HG03558 (cell line): ENCODE measurements around the gene FAM222B.
"Not testable (repeated sequence)": the region's sequence is repeated elsewhere in the genome, so short reads cannot be mapped to it uniquely, and the experiment has no call there.

ENCODE experiments used
- ATAC-seq: cut with Tn5 transposase; IDR thresholded peaks from one replicate; pipeline ENCODE4 v1.9.1; 2021; ENCODE audit warnings: moderate number of reproducible peaks; ENCODE audit not compliant: unreplicated experiment; ENCODE audit errors: extremely low read depth

Gene FAM222B

DNA sequence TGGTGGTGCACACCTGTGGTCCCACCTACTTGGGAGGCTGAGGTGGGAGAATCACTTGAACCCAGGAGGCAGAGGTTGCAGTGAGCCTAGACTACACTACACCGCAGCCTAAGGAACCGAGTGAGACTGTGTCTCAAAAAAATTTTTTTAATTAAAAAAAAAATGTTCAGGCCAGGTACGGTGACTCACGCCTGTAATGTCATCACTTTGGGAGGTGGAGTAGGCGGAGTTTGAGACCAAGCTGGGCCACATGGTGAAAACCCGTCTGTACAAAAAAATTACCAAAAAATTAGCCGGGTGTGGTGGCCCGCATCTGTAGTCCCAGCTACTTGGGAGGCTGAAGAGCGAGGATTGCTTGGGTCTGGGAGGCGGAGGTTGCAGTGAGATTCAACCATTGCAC lies 3.6 kb upstream of the FAM222B start:
- ATAC-seq: no peak

DNA sequence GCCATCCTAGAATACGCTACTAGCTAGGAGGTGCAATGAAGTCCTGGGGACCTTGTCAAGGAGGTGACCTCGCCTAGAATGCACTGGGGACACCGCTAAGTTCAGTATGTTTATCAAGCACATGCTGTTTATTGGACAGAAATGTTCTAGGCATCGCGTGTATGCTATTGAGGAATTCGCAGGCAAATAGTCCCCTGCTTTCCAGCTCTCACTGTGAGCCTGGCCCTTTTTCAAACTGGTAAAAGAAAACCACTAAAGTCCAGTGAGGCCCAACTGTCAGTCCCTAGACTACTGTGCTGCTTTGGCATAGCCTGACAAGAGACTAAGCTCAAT lies 1.2 kb upstream of the FAM222B start:
- ATAC-seq: no peak

DNA sequence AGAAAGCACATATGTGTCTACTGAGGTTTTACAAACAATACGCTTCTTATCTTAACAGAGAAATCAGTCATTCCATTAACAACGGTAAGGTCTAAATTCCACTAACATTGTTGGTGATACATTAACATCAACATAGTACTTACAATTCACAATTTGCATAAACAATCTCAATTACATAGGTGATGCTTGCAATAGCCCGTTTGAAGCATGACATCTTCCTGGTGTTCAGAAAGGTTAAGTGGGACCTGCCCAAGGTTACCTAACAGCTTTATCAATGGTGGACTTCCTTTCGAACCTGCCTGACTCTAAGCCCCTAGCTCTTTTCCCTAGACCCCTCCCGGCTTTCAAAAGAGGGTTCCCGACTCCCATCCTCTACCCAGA lies 699 bp downstream of the FAM222B start:
- no peak for ATAC-seq

DNA sequence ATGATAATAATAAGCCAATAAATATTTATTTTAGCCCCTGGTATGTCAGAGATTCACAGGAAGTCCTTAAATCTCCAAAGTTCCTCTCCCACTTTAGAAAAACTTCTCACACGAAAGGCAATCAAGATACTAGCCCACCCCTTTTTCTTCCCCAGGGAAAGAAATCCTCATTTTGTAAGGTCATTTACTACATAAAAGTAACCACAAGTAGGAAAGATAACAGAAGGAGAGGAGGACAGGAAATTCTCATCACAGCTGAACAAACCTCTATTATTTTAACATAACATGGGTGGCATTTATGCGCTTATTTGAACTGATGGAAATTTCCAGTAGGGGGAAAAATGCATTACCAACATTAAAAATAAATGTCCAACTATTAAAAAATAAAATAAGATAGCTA lies 3.4 kb downstream of the FAM222B start:
- ATAC-seq: no peak

DNA sequence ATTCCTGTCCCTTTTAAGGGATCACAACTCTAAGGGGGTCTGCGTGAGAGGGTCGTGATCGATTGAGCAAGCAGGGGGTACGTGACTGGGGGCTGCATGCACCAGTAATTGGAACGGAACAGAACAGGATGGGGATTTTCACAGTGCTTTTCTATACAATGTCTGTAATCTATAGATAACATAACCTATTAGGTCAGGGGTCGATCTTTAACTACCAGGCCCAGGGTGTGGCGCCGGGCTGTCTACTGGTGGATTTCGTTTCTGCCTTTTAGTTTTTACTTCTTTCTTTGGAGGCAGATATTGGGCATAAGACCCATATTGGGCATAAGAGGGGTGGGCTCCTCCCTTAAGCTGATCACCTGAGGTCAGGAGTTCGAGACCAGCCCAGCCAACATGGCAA lies 6.0 kb downstream of the FAM222B start:
- not testable (repeated sequence) for ATAC-seq

DNA sequence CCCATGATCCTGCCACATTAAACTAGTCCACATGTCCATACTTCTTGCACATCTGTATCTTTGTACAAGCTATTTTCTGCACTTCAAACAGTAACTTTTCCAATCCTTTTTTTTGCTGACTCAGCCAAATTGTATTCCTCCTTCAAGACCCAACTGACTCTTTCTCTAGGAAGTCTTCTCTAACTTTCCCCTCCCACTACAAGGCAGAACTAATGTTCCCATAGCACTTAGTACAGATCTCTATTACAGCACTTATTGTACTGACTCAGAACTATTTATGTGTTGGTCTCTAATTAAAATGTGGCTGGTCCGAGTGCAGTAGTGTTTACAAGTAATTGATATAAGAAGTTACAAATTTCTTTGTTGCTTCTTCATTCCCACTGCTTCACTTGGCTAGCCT lies 8.2 kb downstream of the FAM222B start:
- no peak for ATAC-seq

DNA sequence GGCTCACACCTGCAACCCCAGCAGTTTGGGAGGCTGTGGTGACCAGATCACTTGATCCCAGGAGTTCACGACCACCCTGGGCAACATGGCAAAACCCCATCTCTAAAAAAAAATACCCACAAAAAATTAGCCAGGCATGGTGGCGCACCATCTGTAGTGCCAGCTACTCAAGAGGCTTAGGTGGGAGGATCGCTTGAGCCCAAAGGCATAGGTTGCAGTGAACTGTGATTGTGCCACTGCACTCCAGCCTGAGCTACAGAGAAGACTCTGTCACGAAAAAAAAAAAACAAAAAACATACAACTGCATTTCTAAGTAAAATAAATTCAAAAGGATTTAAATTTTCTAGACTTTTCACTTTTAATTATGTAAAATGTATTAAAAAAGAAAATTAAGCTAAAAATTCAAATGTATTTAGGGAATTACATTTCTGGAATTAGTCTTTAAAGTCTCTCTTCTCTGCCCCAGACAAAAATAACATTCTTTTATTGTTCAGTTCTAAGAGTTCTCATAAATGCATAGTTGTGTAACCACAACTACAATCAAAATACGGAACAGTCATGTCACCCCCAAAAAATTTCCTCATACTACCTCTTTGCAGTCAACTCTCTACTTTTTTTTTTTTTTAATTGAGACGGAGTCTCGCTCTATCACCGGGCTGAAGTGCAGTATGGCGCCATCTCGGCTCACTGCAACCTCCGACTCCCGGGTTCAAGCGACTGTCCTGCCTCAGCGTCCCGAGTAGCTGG lies 14.1 kb downstream of the FAM222B start:
- ATAC-seq: no peak

DNA sequence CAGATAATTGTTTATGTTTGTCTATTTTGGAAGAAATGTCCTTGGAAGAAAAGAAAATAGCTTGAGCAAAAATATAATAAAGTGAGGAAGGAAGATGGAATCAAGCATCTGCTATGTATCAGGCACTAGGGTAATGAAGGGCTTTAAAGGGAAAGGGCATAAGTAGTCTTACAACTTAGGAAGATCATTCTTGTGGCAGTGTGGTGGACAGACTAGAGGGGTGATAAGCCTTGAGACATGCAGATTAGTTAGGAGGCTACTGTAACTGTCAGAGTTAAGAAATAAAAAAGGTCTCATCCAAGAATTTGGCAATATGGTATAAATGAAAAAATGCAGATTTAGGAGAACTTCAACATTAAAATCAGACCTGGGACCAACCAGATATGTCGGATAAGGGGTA lies 14.9 kb downstream of the FAM222B start:
- ATAC-seq: no peak

DNA sequence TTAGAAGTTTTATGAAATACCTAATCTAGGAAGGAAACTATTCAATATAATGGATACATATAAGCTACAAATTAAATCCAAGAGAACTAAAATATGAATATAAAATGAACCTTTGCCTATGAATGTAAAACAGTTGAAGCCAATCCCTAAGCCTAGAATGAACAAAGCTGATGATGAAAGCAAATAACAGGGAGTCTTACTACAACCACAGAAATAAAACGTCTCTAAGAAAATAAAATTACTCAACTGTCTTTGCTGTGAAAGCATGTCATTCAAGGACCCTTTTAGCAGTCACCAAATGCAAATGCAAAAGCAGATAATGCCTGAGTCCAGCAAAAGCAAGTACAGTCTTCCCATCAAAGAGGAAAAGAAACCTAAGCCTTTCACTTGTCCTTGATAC lies 23.0 kb downstream of the FAM222B start:
- ATAC-seq: no peak

DNA sequence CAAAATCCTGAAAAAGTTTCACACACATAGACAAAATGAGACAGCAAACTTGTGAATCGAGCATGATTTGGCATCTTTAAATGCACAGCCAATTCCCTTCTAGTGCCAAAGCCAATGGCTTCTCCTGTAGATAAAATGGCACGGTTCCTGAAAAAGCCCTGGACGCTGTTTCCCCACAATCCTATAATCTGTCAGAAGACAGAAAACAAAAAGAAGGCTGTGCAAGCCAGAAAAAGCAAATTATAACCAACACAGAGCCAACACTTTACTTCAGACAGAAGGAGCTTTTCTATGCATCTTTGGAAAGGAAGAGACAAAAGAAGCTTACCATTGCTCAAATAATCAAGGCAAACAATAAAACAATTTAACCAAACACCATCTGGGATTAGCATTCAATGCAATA lies 23.8 kb downstream of the FAM222B start:
- no peak for ATAC-seq

DNA sequence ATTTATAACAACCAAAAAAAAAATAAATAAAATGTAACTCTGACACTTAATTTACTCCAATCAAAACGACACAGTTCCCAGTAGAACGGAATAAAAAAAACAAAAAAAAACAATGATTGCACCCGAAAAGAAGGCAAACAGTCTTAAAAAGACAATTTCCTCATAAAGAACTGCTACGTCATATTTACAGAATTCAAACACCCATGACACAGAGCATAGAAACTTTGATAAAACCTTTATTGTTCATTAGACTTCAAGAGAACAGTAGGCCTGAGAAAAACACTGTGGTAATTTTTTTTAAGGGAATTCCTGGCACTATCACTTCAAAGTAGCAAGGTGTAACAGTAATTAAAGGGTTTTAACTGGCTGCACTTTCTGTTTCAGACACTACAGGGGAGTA lies 26.1 kb downstream of the FAM222B start:
- ATAC-seq: no peak

DNA sequence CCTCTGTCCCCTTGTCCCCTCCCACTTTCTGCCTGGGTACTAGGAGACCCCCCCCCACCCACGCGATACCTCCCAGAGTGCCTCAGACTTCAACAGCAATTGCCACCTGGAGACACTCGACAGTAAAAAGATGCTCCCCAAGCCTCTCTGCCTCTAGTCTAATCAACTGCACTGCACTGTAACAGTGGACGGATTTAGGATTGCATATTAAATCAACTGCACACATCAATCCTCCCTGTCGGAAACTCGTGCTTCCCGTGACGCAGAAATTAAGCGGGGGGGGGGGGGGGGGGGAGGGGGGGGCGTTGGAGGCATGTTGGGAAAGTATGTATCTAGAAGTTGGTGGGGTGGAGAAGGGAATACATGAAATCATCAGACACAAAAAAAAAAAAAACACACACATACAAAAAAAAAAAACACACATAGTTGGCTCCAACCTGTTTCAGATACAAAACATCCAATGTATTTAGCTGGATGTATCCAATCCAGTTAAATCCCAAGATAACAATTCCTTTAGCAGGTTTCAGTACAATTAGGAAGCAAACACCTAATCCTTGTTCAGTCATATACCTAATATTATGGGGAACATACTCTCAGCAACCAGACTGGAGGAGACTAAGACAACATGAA lies 29.7 kb downstream of the FAM222B start:
- ATAC-seq: no peak

DNA sequence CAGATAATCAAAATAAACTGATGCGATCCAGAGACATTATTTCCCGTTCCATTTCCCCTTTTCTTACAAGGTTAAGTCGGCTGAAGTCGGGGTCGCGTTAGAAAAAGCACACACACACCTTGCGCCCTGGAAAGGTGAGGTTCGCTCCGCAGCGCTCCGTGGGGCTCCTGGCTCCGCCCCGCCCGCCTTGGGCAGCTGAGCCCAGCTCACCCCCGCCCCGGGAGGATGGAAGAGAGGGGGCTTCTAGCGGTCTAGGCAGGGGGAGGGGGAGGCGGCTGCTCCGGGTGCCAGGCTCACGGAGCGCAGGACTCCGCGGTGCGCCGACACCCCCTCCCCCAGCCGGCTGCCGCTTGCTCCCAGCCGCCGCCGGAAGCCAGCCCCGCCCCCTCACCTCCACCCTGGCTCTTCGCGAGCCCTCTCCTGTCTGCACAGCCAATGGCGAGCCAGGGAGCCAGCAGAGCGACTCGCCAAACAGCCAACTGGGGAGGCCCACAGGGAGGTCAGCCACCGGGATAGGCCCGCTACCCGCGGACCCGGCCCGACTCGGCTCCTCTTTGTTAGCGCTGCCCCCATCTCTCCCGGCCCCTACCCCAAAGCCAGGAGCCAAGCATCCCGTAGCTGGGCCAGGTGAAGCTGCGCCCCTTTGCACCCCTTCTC lies 30.4 kb downstream of the FAM222B start:
- peak; percentile 81 for ATAC-seq

DNA sequence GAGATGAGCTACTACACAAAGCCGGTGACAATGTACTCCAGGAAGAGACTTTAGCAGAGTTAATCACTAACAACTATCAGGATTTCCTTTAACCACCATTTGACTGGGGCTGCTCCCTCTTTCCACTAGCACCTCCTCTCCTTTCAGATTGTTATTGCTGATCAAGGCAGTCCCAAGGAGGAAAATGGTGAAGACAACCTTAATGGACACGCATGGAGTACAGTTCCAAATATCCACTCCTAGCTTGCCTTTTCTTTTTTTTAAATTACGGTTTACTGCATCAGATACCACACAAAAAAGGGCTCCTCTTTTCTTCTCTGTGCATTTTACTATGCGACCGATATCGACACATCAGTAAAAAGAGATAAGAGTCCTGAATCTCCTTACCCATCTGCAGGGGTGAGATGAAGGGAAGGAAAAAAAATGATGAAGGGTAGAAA lies 30.9 kb downstream of the FAM222B start:
- ATAC-seq: no peak

DNA sequence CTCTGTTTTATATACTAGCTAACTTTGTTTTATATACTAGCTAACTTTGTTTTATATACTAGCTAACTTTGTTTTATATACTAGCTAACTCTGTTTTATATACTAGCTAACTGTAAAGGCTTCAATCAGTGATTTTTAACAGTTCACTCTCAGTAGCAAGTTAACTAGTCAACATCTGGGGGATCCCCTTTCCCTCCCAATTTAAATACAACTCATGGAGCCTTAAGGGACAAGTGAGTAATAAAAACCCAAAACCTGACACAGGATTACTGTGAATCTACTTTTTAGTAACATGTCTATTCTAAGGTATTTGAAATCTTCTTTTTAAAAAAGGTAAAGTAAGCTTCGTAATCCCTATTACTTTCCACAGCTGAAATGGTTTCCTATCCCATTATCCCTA lies 32.2 kb downstream of the FAM222B start:
- no peak for ATAC-seq

DNA sequence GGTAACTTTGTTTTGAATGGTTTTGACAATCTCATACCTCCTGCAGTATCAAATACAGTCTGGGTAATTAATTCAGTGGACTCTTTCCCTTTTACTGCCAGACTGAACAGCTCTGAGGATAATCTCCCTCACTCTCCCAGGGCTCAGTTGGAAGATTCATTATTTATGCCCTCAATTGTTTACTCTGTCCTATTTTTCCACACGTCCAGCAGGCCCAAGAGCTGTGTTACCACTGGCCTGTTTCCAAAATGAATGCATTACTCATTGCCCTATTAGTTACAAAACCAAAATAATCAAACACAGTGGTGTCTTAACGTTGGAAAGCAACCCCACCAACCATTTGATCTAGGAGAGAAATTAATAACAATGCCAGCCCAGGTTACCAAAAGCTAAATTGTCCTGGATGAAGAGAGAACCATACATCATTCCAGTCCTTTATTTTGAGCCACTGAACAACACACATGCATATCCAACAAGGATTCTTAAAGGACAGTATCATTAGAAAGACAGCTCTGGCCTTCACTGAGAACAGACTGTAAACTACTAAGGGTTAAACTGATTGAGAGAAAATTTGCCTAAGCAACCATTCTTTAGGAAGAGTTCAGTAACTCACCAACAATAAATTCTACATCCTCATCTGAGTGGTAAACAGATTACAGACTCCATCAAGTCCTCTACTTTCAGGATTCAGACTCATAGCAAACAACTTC lies 34.5 kb downstream of the FAM222B start:
- no peak for ATAC-seq

DNA sequence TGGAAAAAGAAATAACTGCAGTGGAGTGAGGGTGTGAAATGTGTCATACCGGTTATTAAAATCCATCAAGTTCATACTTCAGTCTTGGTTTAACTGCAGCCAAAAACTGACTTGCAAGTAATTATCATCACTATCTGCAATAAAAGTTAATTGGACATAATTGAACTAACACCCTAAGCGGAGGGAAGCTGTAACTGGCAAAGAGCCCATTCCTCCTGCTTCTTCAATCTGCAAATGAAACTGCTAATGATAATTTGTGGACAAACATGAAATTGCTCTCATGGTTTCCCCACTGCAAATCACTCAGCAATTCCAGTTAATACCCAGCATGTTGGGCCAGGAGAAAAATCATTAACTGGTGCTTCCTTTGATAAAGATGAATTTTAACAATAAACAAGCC lies 46.5 kb downstream of the FAM222B start:
- ATAC-seq: no peak

DNA sequence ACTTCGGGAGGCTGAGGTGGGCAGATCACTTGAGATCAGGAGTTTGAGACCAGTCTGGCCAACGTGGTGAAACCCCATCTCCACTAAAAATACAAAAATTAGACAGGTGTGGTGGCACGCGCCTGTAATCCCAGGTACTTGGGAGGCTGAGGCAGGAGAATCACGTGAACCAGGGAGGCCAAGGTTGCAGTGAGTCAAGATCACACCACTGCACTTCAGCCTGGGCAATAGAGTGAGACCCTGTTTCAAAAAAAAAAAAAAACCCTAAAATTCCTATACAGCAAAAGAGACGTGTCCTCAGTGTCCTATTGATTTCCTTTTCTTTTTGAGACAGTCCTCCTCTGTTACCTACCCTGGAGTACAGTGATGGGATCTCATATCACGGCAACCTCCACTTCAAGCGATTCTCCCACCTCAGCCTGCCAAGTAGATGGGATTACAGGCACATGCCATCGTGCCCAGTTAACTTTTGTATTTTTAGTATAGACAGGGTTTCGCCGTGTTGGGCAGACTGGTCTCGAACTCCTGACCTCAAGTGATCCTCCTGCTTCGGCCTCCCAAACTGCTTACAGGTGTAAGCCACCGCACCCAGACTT lies 47.6 kb downstream of the FAM222B start:
- not testable (repeated sequence) for ATAC-seq

DNA sequence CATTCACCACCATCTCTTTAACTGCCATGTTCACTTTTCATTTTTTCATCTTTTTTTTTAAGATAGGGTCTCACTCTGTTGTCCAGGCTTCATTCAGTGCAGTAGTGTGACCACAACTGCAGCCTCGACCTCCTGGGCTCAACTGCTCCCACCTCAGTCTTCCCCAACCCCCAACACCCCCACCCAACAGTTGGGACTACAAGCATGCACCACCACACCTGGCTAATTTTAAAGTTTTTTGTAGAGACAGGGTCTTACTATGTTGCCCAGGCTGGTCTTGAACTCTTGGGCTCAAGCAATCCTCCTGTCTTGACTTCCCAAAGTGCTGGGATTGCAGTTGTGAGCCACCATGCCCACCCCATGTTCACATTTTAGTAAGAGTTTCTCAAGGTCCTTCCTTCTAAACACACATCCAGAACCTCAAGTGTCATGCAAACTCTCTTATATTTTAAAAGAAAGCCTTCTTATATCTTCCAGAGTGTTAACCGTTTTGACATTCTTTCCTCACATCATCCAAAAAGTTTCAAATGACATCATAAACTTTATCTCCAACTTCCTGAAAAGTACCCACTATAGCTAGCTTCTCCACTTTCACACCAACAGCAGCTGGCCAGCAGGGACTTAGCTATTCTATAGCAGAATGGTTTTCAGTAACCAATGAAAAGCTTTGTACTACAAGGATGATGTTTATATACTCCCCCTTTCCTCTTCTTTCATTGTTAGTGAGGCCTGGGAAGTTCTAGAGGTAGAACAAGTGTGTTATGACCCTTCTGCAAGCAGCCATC lies 49.5 kb downstream of the FAM222B start:
- no peak for ATAC-seq

DNA sequence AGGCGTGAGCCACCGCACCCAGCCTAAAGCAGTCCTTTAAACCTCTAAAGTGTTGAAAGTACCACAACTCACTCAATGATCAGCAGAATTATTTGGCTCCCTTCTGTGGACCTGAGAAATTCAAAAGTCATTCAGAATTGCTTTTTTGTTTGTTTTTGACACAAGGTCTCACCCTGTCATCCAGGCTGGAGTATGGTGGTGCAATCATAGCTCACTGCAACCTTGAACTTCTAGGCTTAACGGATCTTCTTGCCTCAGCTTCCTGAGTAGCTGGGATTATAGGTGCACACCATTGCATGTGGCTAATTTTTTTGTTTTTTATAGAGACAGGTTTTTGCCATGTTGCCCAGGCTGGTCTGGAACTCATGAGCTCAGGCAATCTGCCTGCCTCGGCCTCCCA lies 54.5 kb downstream of the FAM222B start:
- ATAC-seq: no peak
